Measurements from ENCODE around the gene MYEF2. TPM values are rescaled to one million over a fixed set of nuclear protein-coding genes. Genes with fewer than 3 reads are reported as not detected.

The MYEF2 gene
- total RNA-seq, 1 donor from 2014 or later = 13.6 TPM

- H3K4me3 ChIP-seq = no peak overlapping the region
- no peaks in the 10 kb centered on the region for H3K36me3 ChIP-seq
- peaks cover 0 to 7% of the 10 kb centered on the region in 2 donors for H3K4me1 ChIP-seq
- TF ChIP-seq, protein P1, sequence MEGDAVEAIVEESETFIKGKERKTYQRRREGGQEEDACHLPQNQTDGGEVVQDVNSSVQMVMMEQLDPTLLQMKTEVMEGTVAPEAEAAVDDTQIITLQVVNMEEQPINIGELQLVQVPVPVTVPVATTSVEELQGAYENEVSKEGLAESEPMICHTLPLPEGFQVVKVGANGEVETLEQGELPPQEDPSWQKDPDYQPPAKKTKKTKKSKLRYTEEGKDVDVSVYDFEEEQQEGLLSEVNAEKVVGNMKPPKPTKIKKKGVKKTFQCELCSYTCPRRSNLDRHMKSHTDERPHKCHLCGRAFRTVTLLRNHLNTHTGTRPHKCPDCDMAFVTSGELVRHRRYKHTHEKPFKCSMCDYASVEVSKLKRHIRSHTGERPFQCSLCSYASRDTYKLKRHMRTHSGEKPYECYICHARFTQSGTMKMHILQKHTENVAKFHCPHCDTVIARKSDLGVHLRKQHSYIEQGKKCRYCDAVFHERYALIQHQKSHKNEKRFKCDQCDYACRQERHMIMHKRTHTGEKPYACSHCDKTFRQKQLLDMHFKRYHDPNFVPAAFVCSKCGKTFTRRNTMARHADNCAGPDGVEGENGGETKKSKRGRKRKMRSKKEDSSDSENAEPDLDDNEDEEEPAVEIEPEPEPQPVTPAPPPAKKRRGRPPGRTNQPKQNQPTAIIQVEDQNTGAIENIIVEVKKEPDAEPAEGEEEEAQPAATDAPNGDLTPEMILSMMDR (IDR thresholded peaks at IDR 0.05) = peak in 1 of 3 experiments; percentile 52
- intact Hi-C loops (cut with DNase I) = loop anchor here (10.0 kb wide), 1 partner anchor 60 kb away; no protein-coding TSS in a partner anchor
- no peak for DNase-seq (ENCODE audit: low spot score in 2 of 2)
- no peaks in the 10 kb centered on the region for H3K27me3 ChIP-seq
- no peak overlapping the region for H3K27ac ChIP-seq
- no peaks in the 10 kb centered on the region for H3K9me3 ChIP-seq
Observed at GRCh38 chr15:48084759-48085590, 93.1 kb downstream of the MYEF2 start.

Other genes with a start within 250 kb of the MYEF2 start
- gene SLC24A5, start 57.3 kb downstream of the MYEF2 start, total RNA-seq = not detected
- gene CTXN2, start 13.4 kb upstream of the MYEF2 start, total RNA-seq = not detected
- gene SLC12A1, start 28.0 kb upstream of the MYEF2 start, total RNA-seq = not detected
- gene DUT, start 153.1 kb upstream of the MYEF2 start, total RNA-seq = 150 TPM

Data from ascending aorta (tissue), 2 donors.